NCI-H748 (cell line): ENCODE results near the gene PRKN.

Experiments used
- DNase-seq: peaks from one replicate; lab custom pipeline; 2025; ENCODE audit not compliant: unreplicated experiment; lab: John Stamatoyannopoulos, UW

Gene PRKN

DNA sequence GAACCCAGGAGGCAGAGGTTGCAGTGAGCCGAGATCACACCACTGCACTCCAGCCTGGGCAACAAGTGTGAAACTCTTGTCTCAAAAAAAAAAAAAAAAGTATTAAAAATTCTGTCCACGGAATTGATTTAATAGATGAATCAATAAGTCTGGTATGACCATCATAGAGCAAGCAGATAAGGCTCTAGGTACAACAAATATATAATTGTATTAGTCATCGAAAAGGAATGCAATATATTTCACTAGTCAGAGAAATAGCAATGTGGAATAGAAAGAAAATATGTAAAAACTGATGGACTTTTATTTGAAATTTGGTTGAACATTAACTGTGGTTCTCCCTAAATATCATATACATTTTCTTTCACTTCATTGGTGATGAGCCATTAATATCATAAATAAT lies 976.9 kb downstream of the PRKN start:
- DNase-seq = no peak

- DNase-seq = no peak
Measured at GRCh38 chr6:161749576-161749975, 978.0 kb downstream of the PRKN start.

DNA sequence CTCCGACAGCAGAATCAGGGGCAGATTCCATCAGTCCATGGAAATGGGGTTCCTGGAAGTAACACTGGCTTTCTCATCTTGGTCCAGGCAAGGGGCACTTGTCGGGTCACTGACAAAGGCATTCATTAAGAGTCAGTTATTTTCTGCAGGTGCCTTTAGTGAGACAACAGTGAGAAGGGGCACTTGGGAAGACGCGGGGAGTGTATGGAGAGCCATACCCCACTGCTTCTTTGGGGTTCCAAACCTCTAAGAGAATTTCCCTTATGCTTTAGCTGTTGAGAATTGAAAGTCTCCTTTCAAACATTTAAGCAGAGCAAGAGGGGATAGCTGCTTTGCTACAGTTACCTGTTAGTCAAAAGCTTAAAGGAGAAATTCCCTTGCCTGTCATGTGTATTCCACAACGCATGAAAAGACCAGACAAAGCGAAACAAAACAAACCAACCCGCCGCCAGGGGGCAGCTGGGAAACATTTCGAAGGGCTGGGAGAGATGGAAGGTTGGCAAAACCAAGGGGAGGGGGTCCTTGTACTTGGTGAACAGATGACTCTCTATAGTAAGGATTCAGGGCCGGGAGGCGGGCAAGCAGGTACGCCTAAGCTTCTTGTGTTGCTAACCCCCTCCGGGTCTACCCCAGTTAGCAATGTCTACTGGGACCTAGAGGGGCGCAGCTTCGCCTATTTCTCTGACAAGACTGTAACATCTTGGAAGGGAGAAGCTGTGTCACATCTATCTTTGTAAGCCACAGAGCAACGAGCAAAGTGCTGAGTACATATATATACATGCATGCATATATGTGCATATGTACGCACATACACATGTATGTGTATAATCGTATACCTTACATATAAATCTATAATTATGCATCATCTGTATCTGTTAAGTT lies 978.8 kb downstream of the PRKN start:
- DNase-seq = peak; percentile 23

GRCh38 chr6:161747506-161747905 lies 980.1 kb downstream of the PRKN start:
- no peak for DNase-seq

DNA sequence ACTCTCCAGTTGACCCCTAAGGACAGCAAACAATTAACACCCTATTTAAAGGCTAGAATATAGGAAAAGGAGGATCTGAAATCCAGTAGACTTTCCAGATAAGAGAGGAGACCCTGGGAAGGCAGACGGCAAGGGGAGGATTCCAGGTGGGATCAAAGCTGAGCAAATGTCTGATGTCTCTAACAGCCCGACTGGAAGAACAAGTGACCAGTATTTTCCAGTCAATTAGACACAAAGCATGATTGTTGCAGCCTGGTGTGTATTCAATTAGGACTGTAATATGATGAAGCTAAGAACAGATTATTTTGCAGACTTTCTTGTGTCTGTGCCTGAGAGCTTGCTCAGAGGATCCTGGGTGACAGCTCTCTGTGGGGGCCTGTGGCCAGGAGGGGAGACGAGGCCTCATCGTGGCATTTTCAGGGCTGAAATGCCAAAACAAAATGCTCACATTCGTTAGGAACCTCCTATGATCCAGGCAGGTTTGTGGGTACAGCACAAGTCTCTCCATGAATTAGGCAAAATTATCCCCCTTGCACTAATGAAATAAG lies 981.9 kb downstream of the PRKN start:
- peak; percentile 44 for DNase-seq

GRCh38 chr6:161745128-161745527 lies 982.4 kb downstream of the PRKN start:
- no peak for DNase-seq

DNA sequence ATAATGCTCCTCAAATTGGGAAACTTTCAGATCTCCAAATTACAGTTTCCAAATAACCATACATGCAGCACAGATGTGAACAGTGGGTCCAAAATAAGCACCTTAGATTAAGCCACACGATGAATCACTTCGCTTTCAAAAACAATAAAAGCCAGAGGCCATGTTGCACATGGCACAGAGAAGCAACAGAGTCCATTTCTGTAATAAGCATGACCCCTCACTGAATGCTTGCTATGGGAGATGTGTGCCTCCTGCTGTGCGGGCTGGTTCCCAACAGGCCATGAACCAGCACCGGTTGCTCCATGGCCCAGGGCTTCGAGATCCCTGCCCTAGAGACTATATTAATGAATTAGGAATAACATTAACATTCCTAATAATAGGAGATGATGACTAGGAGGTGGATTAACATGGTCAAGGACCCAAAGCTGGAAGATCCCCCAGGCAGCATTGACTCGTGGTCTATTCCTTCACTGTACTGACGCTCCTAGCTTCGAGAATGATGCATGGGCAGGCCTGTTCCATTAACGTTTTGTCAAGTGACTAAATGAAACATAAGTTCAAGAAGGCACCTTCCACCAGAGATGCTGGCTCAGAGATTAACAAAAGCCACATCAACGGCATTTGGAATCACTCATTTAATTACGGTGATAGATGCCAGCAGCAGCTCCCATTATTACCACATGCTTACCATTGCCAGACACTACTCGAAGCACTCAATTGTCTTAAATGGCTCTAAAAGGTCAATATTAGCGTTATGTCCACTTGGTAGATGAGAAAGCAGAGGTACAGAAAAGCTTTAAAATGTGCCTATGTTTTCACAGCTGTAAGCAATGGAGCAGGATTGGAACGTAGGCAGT lies 983.1 kb downstream of the PRKN start:
- DNase-seq = peak; percentile 8

- DNase-seq = no peak
Measured at GRCh38 chr6:161743509-161744178, 983.9 kb downstream of the PRKN start.

DNA sequence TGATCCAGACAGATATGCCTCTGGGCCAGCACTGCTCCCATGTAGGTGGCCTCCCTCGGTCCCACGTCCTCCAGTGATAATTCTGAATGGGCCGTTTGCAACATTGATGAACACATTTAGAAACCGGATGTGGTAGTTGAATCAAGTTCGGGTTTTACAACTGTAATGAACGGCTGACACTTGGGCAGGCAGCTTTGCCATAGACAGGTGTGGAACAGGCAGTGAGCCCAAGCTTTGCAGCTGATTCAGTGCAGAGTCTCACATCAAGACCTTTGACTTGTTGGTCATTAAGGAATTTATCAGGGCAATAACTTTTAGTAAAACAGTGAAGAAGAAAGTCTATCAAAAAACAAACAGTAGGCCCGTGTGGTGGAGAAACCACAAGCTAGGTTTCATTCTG lies 987.1 kb downstream of the PRKN start:
- DNase-seq = no peak

DNA sequence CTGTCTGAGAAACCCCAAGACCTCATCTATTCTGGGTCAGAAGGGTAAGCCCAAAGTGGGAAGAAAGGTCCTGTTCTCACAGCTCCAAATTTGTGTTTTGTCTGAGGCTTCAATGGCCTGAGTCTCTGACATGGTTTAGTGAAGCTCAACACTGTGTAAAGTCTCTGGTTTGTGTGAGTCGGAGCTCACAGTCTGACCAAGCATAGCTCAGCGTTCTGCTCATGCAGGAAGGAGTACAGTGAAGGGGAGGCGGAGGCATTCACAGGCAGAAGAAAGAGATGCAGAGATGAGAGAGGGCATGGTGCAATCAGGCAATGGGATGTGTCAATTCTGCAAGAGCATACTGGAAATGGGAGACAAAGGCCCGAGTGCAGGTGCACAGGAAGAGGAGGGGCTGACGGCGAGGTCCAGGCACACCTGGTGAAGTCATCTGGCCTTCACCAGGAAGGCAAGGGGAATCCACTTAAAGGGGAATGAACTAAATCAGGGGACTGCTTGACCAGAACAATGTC lies 990.7 kb downstream of the PRKN start:
- DNase-seq = peak; percentile 71

- DNase-seq = no peak
Measured at GRCh38 chr6:161736326-161736725, 991.2 kb downstream of the PRKN start.

DNA sequence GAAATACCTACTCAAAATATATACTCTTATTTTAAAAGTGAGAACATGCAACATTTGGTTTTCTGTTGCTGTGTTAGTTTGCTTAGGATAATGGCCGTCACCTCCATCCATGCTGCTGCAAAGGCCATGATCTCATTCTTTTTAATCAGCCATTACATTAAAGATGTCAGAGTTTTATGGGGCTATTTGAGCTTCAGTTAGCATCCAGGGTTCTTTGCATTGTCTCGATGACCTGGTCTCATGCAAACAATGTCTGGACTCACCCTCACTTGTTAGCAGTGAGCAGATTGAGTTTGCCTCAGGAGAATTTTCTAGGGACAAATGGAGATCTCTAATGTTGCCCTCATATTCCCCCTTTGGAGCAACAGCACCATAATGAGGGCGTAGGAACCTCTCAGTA lies 995.0 kb downstream of the PRKN start:
- peak; percentile 3 for DNase-seq

GRCh38 chr6:161727083-161727833 lies 1000.3 kb downstream of the PRKN start:
- no peak for DNase-seq

DNA sequence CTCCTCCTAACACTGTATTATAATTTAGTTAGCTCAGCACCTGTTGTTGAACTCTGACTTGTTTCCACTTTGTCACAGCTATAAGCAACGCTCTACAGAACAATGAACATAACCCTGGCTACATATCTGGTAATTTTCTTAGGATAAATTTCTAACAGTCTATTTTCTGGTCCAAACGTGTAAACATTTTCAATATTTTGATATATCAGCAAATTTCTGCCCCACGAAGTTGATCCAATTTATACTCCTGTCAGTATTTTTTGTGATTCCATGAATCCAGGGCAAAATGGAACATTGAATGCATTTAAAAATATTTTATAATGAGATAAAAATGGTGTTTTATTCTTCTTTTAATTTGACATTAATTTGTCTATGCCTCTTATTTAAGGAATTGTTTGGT lies 1005.2 kb downstream of the PRKN start:
- no peak for DNase-seq

DNA sequence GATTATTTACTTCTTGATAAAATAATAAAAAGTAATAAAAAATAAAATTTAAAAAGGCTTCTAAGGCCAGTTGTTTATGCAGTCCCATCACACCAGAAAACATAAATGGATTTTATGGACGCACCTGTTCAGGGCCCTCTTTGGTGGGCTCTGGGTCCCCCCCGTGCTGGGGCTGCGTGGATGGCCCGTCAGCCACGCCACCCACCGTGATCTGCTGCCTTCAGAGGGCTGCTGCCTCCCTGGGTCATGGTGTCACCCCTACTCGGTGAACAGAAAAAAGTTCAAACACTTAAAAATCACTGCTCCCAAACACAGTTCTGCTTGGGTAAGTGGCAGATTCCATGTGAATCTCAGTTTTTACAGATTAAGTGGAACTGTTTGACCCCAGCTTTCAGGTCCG lies 1006.1 kb downstream of the PRKN start:
- DNase-seq = no peak

GRCh38 chr6:161716176-161716575 lies 1011.4 kb downstream of the PRKN start:
- no peak for DNase-seq

DNA sequence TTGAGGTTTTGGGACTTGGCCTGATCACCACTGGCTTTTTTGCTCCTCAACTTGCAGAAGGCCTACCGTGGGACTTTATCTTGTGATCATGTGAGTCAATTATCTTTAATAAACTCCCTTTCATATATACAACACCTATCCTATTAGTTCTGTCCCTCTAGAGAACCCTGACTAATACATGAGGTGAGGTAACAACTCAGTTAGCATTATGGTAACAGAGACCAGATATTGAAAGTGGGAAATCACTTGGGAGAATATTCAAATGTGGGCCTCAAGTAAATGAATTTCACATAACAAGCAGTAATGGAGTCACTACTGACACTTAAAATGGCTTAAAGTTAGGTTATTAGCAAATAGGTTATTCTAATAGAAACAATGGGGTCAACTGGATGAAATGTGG lies 1015.6 kb downstream of the PRKN start:
- DNase-seq = no peak

- no peak for DNase-seq
Measured at GRCh38 chr6:161711515-161711914, 1016.1 kb downstream of the PRKN start.

- no peak for DNase-seq
Measured at GRCh38 chr6:161710698-161711097, 1016.9 kb downstream of the PRKN start.

GRCh38 chr6:161701056-161701455 lies 1026.5 kb downstream of the PRKN start:
- no peak for DNase-seq
